H1 (cell line): ENCODE data around the gene GHRHR. TPM values are rescaled to one million over a fixed set of nuclear protein-coding genes. Genes with fewer than 3 reads are reported as not detected.

Experiments
- CTCF ChIA-PET: fragments of 300-600 bp; sonication (Branson Sonifier 250); formaldehyde crosslinking; loops from one replicate; lab custom pipeline; 2021; ENCODE audit not compliant: partially characterized antibody; lab: Charles Lee
- POLR2A ChIA-PET: fragments of 300-600 bp; sonication (Branson Sonifier 250); formaldehyde crosslinking; loops from one replicate; lab custom pipeline; 2021; ENCODE audit warnings: inconsistent platforms; ENCODE audit not compliant: partially characterized antibody; lab: Charles Lee
- DNase-seq, 2 experiments: peaks; one replicate each; pipeline versions ENCODE4 v3.0.0 to v3.0.0-alpha.2; 2010 to 2022; ENCODE audit warnings: low spot score in 2 of 2, low read depth in 1 of 2, mixed read lengths in 1 of 2
- FAIRE-seq: peaks from 2 replicates; lab custom pipeline; 2011; peaks lifted over from hg19 to GRCh38; lab: Jason Lieb, UNC
- H2AFZ ChIP-seq: 2 replicates; pipeline ENCODE4 v1.8.1; 2012; ENCODE audit warnings: low read length, inconsistent platforms
- H2AK5ac ChIP-seq: 2 replicates; pipeline ENCODE4 v1.6.1; 2013; ENCODE audit warnings: low read depth, low read length
- H2BK120ac ChIP-seq: replicated peaks from 2 replicates; pipeline ENCODE3; 2013; ENCODE audit warnings: low read depth, low read length, inconsistent platforms
- H2BK12ac ChIP-seq: 2 replicates; pipeline ENCODE4 v1.6.1; 2013; ENCODE audit warnings: low read depth, low read length
- H2BK15ac ChIP-seq: 2 replicates; pipeline ENCODE4 v1.6.1; 2013; ENCODE audit warnings: low read length
- H2BK20ac ChIP-seq: 2 replicates; pipeline ENCODE4 v1.6.1; 2013; ENCODE audit warnings: low read length
- H2BK5ac ChIP-seq: 2 replicates; pipeline ENCODE4 v1.6.1; 2013; ENCODE audit warnings: low read depth, low read length
- H3K14ac ChIP-seq: 2 replicates; pipeline ENCODE4 v1.6.1; 2013; ENCODE audit warnings: inconsistent platforms; ENCODE audit not compliant: insufficient read length
- H3K18ac ChIP-seq: 2 replicates; pipeline ENCODE4 v1.6.1; 2013; ENCODE audit warnings: low read length; ENCODE audit errors: extremely low read depth
- H3K23ac ChIP-seq: 2 replicates; pipeline ENCODE4 v1.6.1; 2013; ENCODE audit warnings: inconsistent platforms; ENCODE audit not compliant: insufficient read length
- H3K23me2 ChIP-seq: 2 replicates; pipeline ENCODE4 v1.6.1; 2013; ENCODE audit warnings: low read depth, low read length
- H3K27ac ChIP-seq: 2 replicates; pipeline ENCODE4 v1.6.1; 2011; ENCODE audit warnings: low read depth, low read length, inconsistent platforms
- H3K27me3 ChIP-seq, 4 experiments: replicated peaks in 1 of 4; 1 replicate in 1 of 4; 2 replicates in 3 of 4; pipeline versions ENCODE4 v1.6.1 to v1.8.1; 2011 to 2013; ENCODE audit warnings: low read length in 3 of 4, mild to moderate bottlenecking in 3 of 4, inconsistent platforms in 2 of 4, mixed read lengths in 2 of 4, moderate library complexity in 1 of 4; ENCODE audit not compliant: control insufficient read depth in 3 of 4, insufficient read depth in 3 of 4; ENCODE audit errors: extremely low read depth in 1 of 4
- H3K36me3 ChIP-seq, 4 experiments: 2 replicates each; pipeline versions ENCODE4 v1.6.1 to v1.8.1; 2011 to 2013; ENCODE audit warnings: mild to moderate bottlenecking in 4 of 4, low read length in 3 of 4, moderate library complexity in 2 of 4, control low read depth in 1 of 4, inconsistent platforms in 1 of 4; ENCODE audit not compliant: insufficient read depth in 4 of 4, control insufficient read depth in 2 of 4
- H3K4ac ChIP-seq: replicated peaks from 2 replicates; pipeline ENCODE3; 2013; ENCODE audit warnings: low read length, low read depth, mixed read lengths, inconsistent platforms; ENCODE audit not compliant: insufficient read length
- H3K4me1 ChIP-seq, 4 experiments: replicated peaks in 1 of 4; 1 replicate in 1 of 4; 2 replicates in 3 of 4; pipeline versions ENCODE4 v1.6.1 to v1.8.1; 2011 to 2013; ENCODE audit warnings: low read length in 3 of 4, inconsistent platforms in 2 of 4, mixed read lengths in 1 of 4; ENCODE audit not compliant: insufficient read depth in 4 of 4, control insufficient read depth in 3 of 4
- H3K4me2 ChIP-seq, 2 experiments: 2 replicates each; pipeline versions ENCODE4 v1.6.1 to v1.8.1; 2011 to 2013; ENCODE audit warnings: low read depth in 2 of 2, low read length in 2 of 2, control low read depth in 1 of 2, inconsistent platforms in 1 of 2, mild to moderate bottlenecking in 1 of 2; ENCODE audit not compliant: insufficient read depth in 1 of 2
- H3K4me3 ChIP-seq, 4 experiments: fragments of 200-600, 300-600 bp in 1 of 4; sonication (generic), shearing (Covaris generic), sonication (Bioruptor Twin) in 1 of 4; 2 replicates each; pipeline versions ENCODE4 v1.5.1 to v1.8.1; 2011 to 2016; ENCODE audit warnings: low read length in 4 of 4, low read depth in 3 of 4, control low read depth in 2 of 4, inconsistent platforms in 2 of 4, mild to moderate bottlenecking in 2 of 4, mixed read lengths in 1 of 4, moderate library complexity in 1 of 4; ENCODE audit not compliant: insufficient read depth in 2 of 4; ENCODE audit errors: extremely low read depth in 1 of 4
- H3K56ac ChIP-seq: replicated peaks from 2 replicates; pipeline ENCODE3; 2013; ENCODE audit warnings: low read depth, mild to moderate bottlenecking, mixed read lengths, low read length, inconsistent platforms; ENCODE audit not compliant: insufficient read length
- H3K79me1 ChIP-seq: 2 replicates; pipeline ENCODE4 v1.6.1; 2013; ENCODE audit warnings: low read depth, low read length, control low read depth
- H3K79me2 ChIP-seq, 2 experiments: 2 replicates each; pipeline versions ENCODE4 v1.6.1 to v1.8.1; 2012 to 2013; ENCODE audit warnings: low read length in 2 of 2, mild to moderate bottlenecking in 2 of 2, inconsistent platforms in 1 of 2; ENCODE audit not compliant: insufficient read depth in 2 of 2, control insufficient read depth in 1 of 2
- H3K9ac ChIP-seq, 4 experiments: replicated peaks in 1 of 4; 1 replicate in 1 of 4; 2 replicates in 3 of 4; pipeline versions ENCODE4 v1.6.1 to v1.8.1; 2011 to 2013; ENCODE audit warnings: low read depth in 3 of 4, low read length in 3 of 4, control low read depth in 2 of 4, mild to moderate bottlenecking in 2 of 4, moderate library complexity in 2 of 4, inconsistent platforms in 1 of 4; ENCODE audit errors: extremely low read depth in 1 of 4
- H3K9me3 ChIP-seq, 2 experiments: 2 replicates each; pipeline versions ENCODE4 v1.6.1 to v1.8.1; 2012 to 2013; ENCODE audit warnings: mild to moderate bottlenecking in 2 of 2, moderate library complexity in 2 of 2, control low read depth in 1 of 2, inconsistent platforms in 1 of 2, low read depth in 1 of 2, low read length in 1 of 2, mixed read lengths in 1 of 2; ENCODE audit not compliant: insufficient read depth in 2 of 2
- H4K20me1 ChIP-seq, 2 experiments: replicated peaks in 1 of 2; 2 replicates each; pipeline versions ENCODE3 to v1.8.1; 2011 to 2013; ENCODE audit warnings: inconsistent platforms in 2 of 2, low read length in 2 of 2, mild to moderate bottlenecking in 1 of 2; ENCODE audit not compliant: insufficient read depth in 2 of 2, control insufficient read depth in 1 of 2
- H4K5ac ChIP-seq: 2 replicates; pipeline ENCODE4 v1.6.1; 2013; ENCODE audit warnings: low read length, low read depth, mixed read lengths, inconsistent platforms; ENCODE audit not compliant: insufficient read length
- H4K8ac ChIP-seq: 2 replicates; pipeline ENCODE4 v1.8.0; 2013; ENCODE audit warnings: mild to moderate bottlenecking, moderate library complexity, low read length, inconsistent platforms; ENCODE audit not compliant: insufficient read depth; ENCODE audit errors: extremely low read depth
- H4K91ac ChIP-seq: replicated peaks from 2 replicates; pipeline ENCODE3; 2013; ENCODE audit warnings: low read length, mixed read lengths, inconsistent platforms; ENCODE audit not compliant: insufficient read length
- ASH2L ChIP-seq: fragments of 200-600, 300-600 bp; sonication (generic); IDR thresholded peaks from one replicate; pipeline ENCODE4 v1.7.1; 2017; ENCODE audit warnings: low read length
- CBX8 ChIP-seq: fragments of 300-800, 300-1000 bp; sonication (generic); IDR thresholded peaks from 2 replicates; pipeline ENCODE4 v1.7.1; 2016; ENCODE audit warnings: low read depth, low read length, borderline replicate concordance
- CHD2 ChIP-seq: IDR thresholded peaks from 2 replicates; pipeline ENCODE4 v1.6.1; 2012; ENCODE audit warnings: low read length, improper control_type of control experiment
- CREB1 ChIP-seq: IDR thresholded peaks from 2 replicates; pipeline ENCODE4 v1.6.1; 2012; ENCODE audit warnings: inconsistent platforms
- CTBP2 ChIP-seq: IDR thresholded peaks from 2 replicates; pipeline ENCODE4 v1.7.0; 2011; ENCODE audit warnings: borderline replicate concordance, mild to moderate bottlenecking, moderate library complexity, mixed read lengths, low read length; ENCODE audit not compliant: insufficient read depth, insufficient read length
- GABPA ChIP-seq: IDR thresholded peaks from 2 replicates; pipeline ENCODE4 v1.6.1; 2011; ENCODE audit warnings: mild to moderate bottlenecking, low read length, moderate library complexity, borderline replicate concordance; ENCODE audit not compliant: insufficient read depth
- GTF2F1 ChIP-seq: IDR thresholded peaks from 2 replicates; pipeline ENCODE4 v1.6.1; 2012; ENCODE audit warnings: low read depth, low read length, improper control_type of control experiment, borderline replicate concordance
- JUN ChIP-seq: IDR thresholded peaks from 2 replicates; pipeline ENCODE4 v1.6.1; 2011; ENCODE audit warnings: low read depth, mild to moderate bottlenecking, improper control_type of control experiment, low read length
- RAD21 ChIP-seq, 2 experiments: IDR thresholded peaks in 1 of 2; conservative IDR thresholded peaks in 1 of 2; 2 replicates each; pipeline ENCODE4 v1.6.1; 2011; ENCODE audit warnings: low read depth in 2 of 2, low read length in 2 of 2, improper control_type of control experiment in 1 of 2, inconsistent platforms in 1 of 2, mild to moderate bottlenecking in 1 of 2, moderate library complexity in 1 of 2
- TCF12 ChIP-seq: IDR thresholded peaks from 2 replicates; pipeline ENCODE4 v1.6.1; 2011; ENCODE audit warnings: low read depth, mild to moderate bottlenecking, low read length
- WGBS, 2 experiments: shearing (Covaris generic) in 1 of 2; methylation state at CpG; one replicate each; pipeline versions ENCODE4 v1.1.6 to v1.1.7; 2013 to 2015; ENCODE audit warnings: low lambda C conversion rate in 2 of 2, mixed read lengths in 2 of 2, inconsistent platforms in 1 of 2, low coverage in 1 of 2, missing lambda C conversion rate in 1 of 2; ENCODE audit not compliant: insufficient replicate concordance in 2 of 2, insufficient coverage in 1 of 2, insufficient read length in 1 of 2; ENCODE audit errors: extremely low coverage in 1 of 2, missing lambda C conversion rate in 1 of 2; 5-methylcytosine and 5-hydroxymethylcytosine counted together
- polyA plus RNA-seq, 7 experiments: library from polyadenylated mRNA; depleted of rRNA in 3 of 7; stranded (reverse) in 5 of 7; unstranded in 2 of 7; fragments of >200 nt in 5 of 7; fragments of 200-250 nt in 2 of 7; gene quantifications; 1 replicate in 5 of 7; 2 replicates in 1 of 7; 4 replicates in 1 of 7; pipeline versions ENCODE4 v1.2.1 to v1.2.3, GENCODE V29; 2011 to 2013; ENCODE audit warnings: missing spikeins in 2 of 7, mixed read lengths in 2 of 7
- total RNA-seq: library from RNA; stranded (reverse); fragmentation: NEBNext Ultra II Directional; extraction: Animal tissue kit (Norgen Biotek cat#: 25700); gene quantifications from 2 replicates; pipeline ENCODE4 v1.2.1, GENCODE V29; 2021
- TF ChIP-seq, protein P1 (sequence below): IDR thresholded peaks from 2 replicates; pipeline ENCODE4 v1.6.1; 2012; ENCODE audit warnings: low read length, inconsistent platforms

Gene GHRHR
- total and polyA plus RNA-seq, 2 of the 8 experiments (the other 6 are each of a cell fraction or from before 2014, with no cell fraction given) = 0.60 to 6.5 TPM

DNA sequence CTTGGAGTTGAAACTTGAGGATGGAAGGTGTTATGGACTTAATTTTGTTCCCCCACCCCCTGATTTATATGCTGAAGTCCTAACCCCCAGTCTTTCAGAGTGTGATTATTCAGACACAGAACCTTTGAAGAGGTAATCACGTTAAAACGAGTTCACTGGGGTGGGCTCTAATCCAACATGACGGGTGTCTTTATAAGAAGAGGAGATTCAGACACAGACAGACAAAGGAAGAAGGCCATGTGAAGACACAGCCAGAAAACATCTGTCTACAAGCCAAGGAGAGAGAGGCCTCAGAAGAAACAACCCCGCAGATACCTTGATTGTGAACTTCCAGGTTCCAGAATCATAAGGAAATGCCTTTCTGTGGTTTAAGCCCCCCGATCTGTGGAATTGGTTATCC is 37.0 kb downstream of the GHRHR start:
- FAIRE-seq = no peak
- H3K4me2 ChIP-seq = no peak overlapping the region

More for the DNA sequence above, 37.0 kb downstream of the GHRHR start:
- Histone ChIP-seq H3K27me3 (no peaks in the 10 kb centered on the region), H2BK12ac (no peak overlapping the region), H2BK120ac (no peak overlapping the region), H3K4ac (no peak overlapping the region), H3K4me3 (no peak overlapping the region), H3K14ac (no peak overlapping the region), H3K9me3 (no peaks in the 10 kb centered on the region), H2BK15ac (no peak overlapping the region), H3K23me2 (no peaks in the 10 kb centered on the region), H4K91ac (no peak overlapping the region), H3K27ac (no peak overlapping the region), H3K36me3 (no peaks in the 10 kb centered on the region), H4K5ac (no peak overlapping the region), H2AK5ac (no peak overlapping the region), H3K18ac (no peak overlapping the region), H2AFZ (no peak overlapping the region), H2BK20ac (no peak overlapping the region), H4K20me1 (no peaks in the 10 kb centered on the region), H4K8ac (no peak overlapping the region), H3K56ac (no peak overlapping the region), H3K23ac (no peak overlapping the region), H3K79me1 (no peaks in the 10 kb centered on the region), H2BK5ac (0 out of 2 replicates have a peak overlapping the region, but pooled peaks have one; percentile 41), H3K9ac (no peak overlapping the region), H3K79me2 (no peaks in the 10 kb centered on the region), H3K4me1 (0 out of 7 replicates have a peak, but pooled peaks cover 0 to 3% (median 0%) of the 10 kb centered on the region in 4 experiments)
- WGBS, 2 experiments = 87% methylated on average over 5 of the region's 5 CpGs; no CpG with 5 or more reads in 1 of the 2 experiments
- CTCF ChIA-PET = no interaction called here
- POLR2A ChIA-PET = interaction anchor here (1.5 kb wide), 1 partner anchor 12 kb away, joined by 5 read pairs; no protein-coding TSS in a partner anchor
- DNase-seq = no peak
- TF ChIP-seq JUN (no peak), GTF2F1 (no peak), CBX8 (no peak), CREB1 (no peak), GABPA (no peak), CHD2 (no peak), RAD21 (IDR thresholded peaks at IDR 0.05 in 1 of 2, conservative IDR thresholded peaks at IDR 0.05 in 1 of 2; ENCODE audit: low read depth in 2 of 2, low read length in 2 of 2) (no peak), ASH2L (no peak), CTBP2 (no peak), TCF12 (no peak)
- TF ChIP-seq, protein P1, sequence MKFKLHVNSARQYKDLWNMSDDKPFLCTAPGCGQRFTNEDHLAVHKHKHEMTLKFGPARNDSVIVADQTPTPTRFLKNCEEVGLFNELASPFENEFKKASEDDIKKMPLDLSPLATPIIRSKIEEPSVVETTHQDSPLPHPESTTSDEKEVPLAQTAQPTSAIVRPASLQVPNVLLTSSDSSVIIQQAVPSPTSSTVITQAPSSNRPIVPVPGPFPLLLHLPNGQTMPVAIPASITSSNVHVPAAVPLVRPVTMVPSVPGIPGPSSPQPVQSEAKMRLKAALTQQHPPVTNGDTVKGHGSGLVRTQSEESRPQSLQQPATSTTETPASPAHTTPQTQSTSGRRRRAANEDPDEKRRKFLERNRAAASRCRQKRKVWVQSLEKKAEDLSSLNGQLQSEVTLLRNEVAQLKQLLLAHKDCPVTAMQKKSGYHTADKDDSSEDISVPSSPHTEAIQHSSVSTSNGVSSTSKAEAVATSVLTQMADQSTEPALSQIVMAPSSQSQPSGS = no peak
